H1 (cell line): ENCODE results near the gene TNFRSF14. TPM values are rescaled to one million over a fixed set of nuclear protein-coding genes. Genes with fewer than 3 reads are reported as not detected.

Experiments
- BRCA1 ChIP-seq: IDR thresholded peaks from 2 replicates; pipeline ENCODE4 v1.6.1; 2012; ENCODE audit warnings: low read depth, low read length, improper control_type of control experiment
- E2F6 ChIP-seq: IDR thresholded peaks from 2 replicates; pipeline ENCODE4 v1.6.1; 2012; ENCODE audit warnings: inconsistent platforms
- KDM1A ChIP-seq: fragments of 200-600, 300-600 bp; sonication (generic); IDR thresholded peaks from 2 replicates; pipeline ENCODE4 v1.7.1; 2016; ENCODE audit warnings: mild to moderate bottlenecking, low read length, borderline replicate concordance
- MAX ChIP-seq: IDR thresholded peaks from 2 replicates; pipeline ENCODE4 v1.6.1; 2012; ENCODE audit warnings: inconsistent platforms
- RNF2 ChIP-seq: fragments of 200-900, 300-1000 bp; sonication (generic); IDR thresholded peaks from 2 replicates; pipeline ENCODE4 v1.7.1; 2016; ENCODE audit warnings: borderline replicate concordance, low read depth, mild to moderate bottlenecking, antibody characterized with exemption, low read length; ENCODE audit not compliant: poor library complexity, severe bottlenecking; ENCODE audit errors: missing control alignments
- polyA plus RNA-seq, 7 experiments: library from polyadenylated mRNA; depleted of rRNA in 3 of 7; stranded (reverse) in 5 of 7; unstranded in 2 of 7; fragments of >200 nt in 5 of 7; fragments of 200-250 nt in 2 of 7; gene quantifications; 1 replicate in 5 of 7; 2 replicates in 1 of 7; 4 replicates in 1 of 7; pipeline versions ENCODE4 v1.2.1 to v1.2.3, GENCODE V29; 2011 to 2013; ENCODE audit warnings: missing spikeins in 2 of 7, mixed read lengths in 2 of 7
- total RNA-seq: library from RNA; stranded (reverse); fragmentation: NEBNext Ultra II Directional; extraction: Animal tissue kit (Norgen Biotek cat#: 25700); gene quantifications from 2 replicates; pipeline ENCODE4 v1.2.1, GENCODE V29; 2021

TNFRSF14 gene
- total and polyA plus RNA-seq, 2 of the 8 experiments (the other 6 are each of a cell fraction or from before 2014, with no cell fraction given), result 0.36 to 0.50 TPM

- TF ChIP-seq RNF2, result no peak
- no peak for TF ChIP-seq MAX
- no peak for TF ChIP-seq E2F6
- no peak for TF ChIP-seq KDM1A
- TF ChIP-seq BRCA1, result no peak
These were observed 8.7 kb downstream of the TNFRSF14 start (continued) for GRCh38 chr1:2564815-2565374.
